AG09309 (cell line): ENCODE results near the gene FNDC3B.

Experiments
- DNase-seq: peaks from one replicate; pipeline ENCODE4 v3.0.0-alpha.2; 2010; ENCODE audit warnings: low read depth
- H3K4me3 ChIP-seq: 2 replicates; pipeline ENCODE4 v1.5.1; 2011; ENCODE audit warnings: mild to moderate bottlenecking, low read depth, low read length, moderate library complexity; ENCODE audit not compliant: control insufficient read depth
- TF ChIP-seq, protein P1 (sequence below): IDR thresholded peaks from 2 replicates; pipeline ENCODE4 v1.5.1; 2011; ENCODE audit warnings: mild to moderate bottlenecking, low read depth, low read length, inconsistent platforms; ENCODE audit not compliant: insufficient read depth, control insufficient read depth; ENCODE audit errors: missing control alignments

FNDC3B gene

DNA sequence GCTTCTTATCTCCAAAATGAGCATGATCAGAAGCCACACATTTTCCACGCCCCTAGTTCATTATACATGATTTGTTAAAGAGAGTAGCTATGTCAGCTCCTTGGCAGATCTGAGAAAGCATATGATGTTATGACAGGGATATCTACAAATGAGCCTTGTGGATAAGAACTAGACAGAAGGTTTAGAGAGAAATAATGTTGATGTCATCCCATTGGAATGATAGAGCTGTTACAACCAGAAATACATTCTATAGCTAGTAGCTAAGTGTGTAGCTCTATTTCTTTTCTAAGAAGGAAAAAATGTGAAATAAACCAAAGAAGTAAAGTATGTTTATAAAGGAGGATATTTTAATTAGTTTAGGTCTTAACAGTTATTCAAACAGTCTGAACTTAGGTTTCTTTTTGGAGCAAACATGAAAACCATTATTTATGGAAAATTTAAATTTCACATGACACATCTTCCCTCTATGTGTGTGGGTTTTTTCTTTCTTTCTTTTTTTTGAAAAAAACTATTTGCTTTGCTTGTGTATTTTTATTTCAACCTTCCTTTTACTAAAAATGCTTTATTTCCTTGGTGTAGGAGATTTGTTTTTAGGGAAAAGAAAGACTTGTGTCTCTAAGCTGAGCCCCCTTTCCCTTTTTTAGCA, 241.2 kb downstream of the FNDC3B start:
- TF ChIP-seq, protein P1, sequence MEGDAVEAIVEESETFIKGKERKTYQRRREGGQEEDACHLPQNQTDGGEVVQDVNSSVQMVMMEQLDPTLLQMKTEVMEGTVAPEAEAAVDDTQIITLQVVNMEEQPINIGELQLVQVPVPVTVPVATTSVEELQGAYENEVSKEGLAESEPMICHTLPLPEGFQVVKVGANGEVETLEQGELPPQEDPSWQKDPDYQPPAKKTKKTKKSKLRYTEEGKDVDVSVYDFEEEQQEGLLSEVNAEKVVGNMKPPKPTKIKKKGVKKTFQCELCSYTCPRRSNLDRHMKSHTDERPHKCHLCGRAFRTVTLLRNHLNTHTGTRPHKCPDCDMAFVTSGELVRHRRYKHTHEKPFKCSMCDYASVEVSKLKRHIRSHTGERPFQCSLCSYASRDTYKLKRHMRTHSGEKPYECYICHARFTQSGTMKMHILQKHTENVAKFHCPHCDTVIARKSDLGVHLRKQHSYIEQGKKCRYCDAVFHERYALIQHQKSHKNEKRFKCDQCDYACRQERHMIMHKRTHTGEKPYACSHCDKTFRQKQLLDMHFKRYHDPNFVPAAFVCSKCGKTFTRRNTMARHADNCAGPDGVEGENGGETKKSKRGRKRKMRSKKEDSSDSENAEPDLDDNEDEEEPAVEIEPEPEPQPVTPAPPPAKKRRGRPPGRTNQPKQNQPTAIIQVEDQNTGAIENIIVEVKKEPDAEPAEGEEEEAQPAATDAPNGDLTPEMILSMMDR, result no peak
- H3K4me3 ChIP-seq, result no peak overlapping the region
- no peak for DNase-seq

DNA sequence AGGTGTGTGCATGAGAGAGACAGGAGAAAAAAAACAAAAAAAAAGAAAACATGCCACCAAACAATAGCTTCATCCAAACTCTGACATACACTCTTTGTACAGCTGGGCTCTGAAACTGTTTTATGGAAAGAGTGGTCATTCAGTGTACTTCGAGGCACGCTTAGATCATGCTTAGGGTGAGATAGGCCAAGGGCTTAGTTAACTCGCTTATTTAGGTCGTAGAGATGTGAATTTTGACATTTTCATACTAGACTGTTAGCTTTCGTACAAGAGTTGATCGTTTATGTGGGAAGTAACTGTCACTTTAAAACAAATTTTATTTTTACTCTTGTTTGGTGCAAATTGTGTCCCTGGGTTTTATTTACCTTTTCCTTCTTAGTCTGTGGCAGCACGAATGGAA, 242.5 kb downstream of the FNDC3B start:
- DNase-seq, result no peak
- no peak overlapping the region for H3K4me3 ChIP-seq
- TF ChIP-seq, protein P1, result no peak

DNA sequence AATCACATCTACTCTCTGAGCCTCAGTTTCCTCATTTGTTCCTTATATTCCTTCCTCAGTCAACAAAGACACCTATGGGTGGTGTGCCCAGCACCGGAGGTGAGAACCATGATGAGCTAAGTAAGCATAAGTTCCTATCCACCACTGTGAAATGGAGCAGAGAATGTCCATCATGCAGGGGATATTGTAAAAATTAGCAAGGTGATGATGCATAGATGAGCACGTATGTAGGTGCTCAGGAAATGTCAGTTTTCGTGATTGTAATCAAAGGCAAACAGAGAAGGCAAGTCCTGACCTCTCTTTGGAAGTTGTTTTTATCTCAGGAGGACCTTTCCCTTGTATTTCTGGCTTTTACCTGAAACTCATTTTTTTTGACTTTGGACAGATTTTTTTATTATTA, 243.5 kb downstream of the FNDC3B start:
- H3K4me3 ChIP-seq, result no peak overlapping the region
- DNase-seq, result no peak
- TF ChIP-seq, protein P1, result no peak

DNA sequence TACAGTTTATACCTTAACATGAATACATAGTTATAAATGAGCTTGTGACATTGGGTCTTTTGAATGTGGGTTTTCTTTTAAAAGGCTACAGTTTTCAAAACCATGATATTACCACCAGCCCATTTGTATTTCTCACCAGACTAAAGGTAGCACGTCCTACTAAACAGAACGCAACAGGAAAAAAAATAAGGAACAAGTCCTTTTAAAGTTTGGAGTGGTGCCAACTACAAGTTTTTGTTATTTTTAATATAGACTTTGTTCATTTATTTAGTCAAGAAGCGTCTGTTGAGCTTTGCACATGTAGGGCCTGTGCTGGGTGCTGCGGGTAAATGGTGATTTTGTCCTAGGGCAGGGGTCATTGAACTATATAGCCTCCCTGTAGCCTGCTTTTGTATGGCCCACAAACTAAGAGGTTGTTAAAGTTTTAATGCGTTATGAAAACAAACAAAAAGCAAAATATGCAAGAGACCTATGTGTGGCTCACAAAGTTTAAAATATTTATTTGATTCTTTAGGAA, 244.5 kb downstream of the FNDC3B start:
- TF ChIP-seq, protein P1, result no peak
- DNase-seq, result no peak
- no peak overlapping the region for H3K4me3 ChIP-seq

DNA sequence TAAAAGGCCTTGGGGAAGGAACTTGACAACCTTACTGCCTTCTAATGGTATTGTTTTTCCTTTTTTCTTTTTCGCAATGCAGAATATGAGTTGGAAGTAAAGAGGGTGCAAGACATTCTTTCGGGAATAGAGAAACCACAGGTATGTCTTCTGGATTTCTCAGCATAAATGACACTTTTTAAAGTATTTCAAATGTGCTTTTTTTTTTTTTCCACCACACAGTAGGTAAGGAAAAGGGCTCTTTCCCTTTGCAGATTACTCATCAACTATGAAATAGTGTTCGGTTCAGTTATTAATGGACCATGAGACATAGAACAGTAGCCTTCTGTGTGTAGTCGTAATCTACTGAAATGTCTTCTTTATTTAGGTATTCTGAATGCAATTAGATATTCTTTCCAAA, 246.5 kb downstream of the FNDC3B start:
- H3K4me3 ChIP-seq, result no peak overlapping the region
- DNase-seq, result peak; percentile 53
- TF ChIP-seq, protein P1, result no peak

DNA sequence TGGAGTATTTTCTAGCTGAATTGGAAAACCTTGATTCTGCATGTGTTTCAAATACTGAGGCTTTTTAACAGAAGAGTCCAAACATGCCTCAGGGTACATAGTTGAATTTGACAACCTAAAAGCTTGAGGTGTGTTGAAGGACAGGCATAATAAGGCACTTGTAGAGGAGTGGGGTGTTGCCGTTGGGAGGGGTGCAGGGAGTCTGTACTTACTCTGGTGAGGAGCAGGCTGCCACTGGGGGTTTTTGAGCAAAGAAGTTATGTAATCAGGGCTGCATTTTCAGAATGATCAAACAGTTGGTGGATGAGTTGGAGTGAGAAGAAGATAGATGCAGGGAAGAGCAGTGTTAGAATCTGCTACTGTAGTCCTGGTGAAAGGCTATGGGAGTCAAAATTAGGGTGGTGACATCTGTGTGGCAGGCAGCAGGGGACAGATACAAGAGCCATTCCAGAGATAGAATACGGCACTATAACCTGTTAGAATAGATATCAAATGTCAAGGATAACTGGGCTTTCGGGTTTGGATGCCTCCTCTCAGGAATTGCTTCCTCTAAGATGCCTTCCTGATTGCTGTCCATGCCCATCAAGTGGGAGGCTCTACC, 247.3 kb downstream of the FNDC3B start:
- DNase-seq, result no peak
- TF ChIP-seq, protein P1, result no peak
- no peak overlapping the region for H3K4me3 ChIP-seq

DNA sequence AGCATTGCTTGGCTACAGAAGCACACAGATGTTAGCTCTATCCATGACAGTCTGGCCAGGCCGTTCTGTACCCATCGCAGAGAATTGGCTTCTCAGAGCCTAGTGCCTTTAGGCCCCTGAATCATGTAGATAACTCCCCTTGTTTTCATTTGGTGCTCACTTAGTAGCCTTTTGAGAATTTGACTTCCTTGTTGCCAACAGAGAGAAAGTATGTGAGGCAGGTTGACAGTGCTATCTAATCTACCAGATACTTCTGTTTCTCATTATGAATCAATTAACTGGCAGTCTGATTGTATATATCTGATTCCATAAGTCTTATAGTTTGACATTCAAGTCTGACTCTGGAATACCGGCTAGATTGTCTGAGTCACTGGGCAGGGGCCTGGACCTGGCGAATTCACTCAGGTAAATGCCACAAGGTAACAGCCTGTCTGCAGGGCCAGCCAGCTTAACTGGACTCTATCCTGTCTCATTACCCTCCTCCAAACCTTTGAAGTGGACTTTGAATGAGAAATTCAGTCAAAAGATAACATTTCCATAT, 248.6 kb downstream of the FNDC3B start:
- DNase-seq, result no peak
- H3K4me3 ChIP-seq, result no peak overlapping the region
- TF ChIP-seq, protein P1, result no peak
